Gastrocnemius medialis (tissue), 4 donors: ENCODE results near the gene PCYOX1L.

ENCODE experiments used
- CTCF ChIP-seq, 5 experiments: fragments of 450-650 bp in 3 of 5; fragments of 200-600 bp in 2 of 5; sonication (generic) in 2 of 5; IDR thresholded peaks in 4 of 5; conservative IDR thresholded peaks in 1 of 5; 1 replicate in 4 of 5; 2 replicates in 1 of 5; pipeline ENCODE4 v1.5.1; 2016 to 2019; ENCODE audit warnings: antibody characterized with exemption in 5 of 5, mild to moderate bottlenecking in 3 of 5, moderate library complexity in 3 of 5
- POLR2A ChIP-seq, 2 donors: fragments of 450-650 bp; IDR thresholded peaks; one replicate each; pipeline ENCODE4 v1.6.1; 2017; ENCODE audit warnings: antibody characterized with exemption in 2 of 2, mild to moderate bottlenecking in 2 of 2, moderate library complexity in 2 of 2

- TF ChIP-seq CTCF (IDR thresholded peaks at IDR 0.05 in 4 of 5, conservative IDR thresholded peaks at IDR 0.05 in 1 of 5) (no peak), POLR2A (IDR thresholded peaks at IDR 0.05) (peak; percentile 57 to 69)
These were observed 12.5 kb upstream of the PCYOX1L start, which contains the start of gene GRPEL2 for GRCh38 chr5:149345147-149345891.
